ENCODE measurements around the gene FLYWCH2.
A peak's percentile ranks its signal among the peaks of the same experiment; 100 is the strongest.

Gene FLYWCH2

DNA sequence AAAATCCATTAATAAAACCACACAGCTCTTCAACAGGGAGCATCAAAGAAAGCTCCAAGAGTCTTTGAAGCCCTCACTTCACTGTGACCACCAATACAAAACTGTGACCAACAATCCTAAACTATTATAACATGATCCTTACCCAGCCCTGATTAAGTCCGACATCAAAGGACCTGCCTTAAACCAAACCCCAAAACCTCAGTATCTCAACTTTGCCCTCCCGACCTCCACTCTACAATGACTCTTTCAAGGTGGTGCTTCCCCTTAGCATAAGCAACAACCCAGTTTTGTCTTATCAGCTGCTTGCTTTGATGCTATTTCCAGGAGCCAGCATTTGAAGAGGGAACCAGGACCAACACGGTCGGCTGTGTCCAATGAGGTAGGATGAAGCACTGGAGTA lies 16.6 kb upstream of the FLYWCH2 start:
- no peak for TF ChIP-seq TAF1 (IDR thresholded peaks at IDR 0.05; ENCODE audit: borderline replicate concordance, insufficient read depth, low read length)
- no peak for TF ChIP-seq SIN3A (IDR thresholded peaks at IDR 0.05; ENCODE audit: borderline replicate concordance, insufficient read depth, low read length)
- TF ChIP-seq FOXP2 (optimal IDR thresholded peaks at IDR 0.05; ENCODE audit: borderline replicate concordance, extremely low read depth, extremely low read length, insufficient read depth) = no peak
- TF ChIP-seq POLR2AphosphoS5 (IDR thresholded peaks at IDR 0.05; ENCODE audit: low read depth, low read length) = no peak
- TF ChIP-seq, protein P1, sequence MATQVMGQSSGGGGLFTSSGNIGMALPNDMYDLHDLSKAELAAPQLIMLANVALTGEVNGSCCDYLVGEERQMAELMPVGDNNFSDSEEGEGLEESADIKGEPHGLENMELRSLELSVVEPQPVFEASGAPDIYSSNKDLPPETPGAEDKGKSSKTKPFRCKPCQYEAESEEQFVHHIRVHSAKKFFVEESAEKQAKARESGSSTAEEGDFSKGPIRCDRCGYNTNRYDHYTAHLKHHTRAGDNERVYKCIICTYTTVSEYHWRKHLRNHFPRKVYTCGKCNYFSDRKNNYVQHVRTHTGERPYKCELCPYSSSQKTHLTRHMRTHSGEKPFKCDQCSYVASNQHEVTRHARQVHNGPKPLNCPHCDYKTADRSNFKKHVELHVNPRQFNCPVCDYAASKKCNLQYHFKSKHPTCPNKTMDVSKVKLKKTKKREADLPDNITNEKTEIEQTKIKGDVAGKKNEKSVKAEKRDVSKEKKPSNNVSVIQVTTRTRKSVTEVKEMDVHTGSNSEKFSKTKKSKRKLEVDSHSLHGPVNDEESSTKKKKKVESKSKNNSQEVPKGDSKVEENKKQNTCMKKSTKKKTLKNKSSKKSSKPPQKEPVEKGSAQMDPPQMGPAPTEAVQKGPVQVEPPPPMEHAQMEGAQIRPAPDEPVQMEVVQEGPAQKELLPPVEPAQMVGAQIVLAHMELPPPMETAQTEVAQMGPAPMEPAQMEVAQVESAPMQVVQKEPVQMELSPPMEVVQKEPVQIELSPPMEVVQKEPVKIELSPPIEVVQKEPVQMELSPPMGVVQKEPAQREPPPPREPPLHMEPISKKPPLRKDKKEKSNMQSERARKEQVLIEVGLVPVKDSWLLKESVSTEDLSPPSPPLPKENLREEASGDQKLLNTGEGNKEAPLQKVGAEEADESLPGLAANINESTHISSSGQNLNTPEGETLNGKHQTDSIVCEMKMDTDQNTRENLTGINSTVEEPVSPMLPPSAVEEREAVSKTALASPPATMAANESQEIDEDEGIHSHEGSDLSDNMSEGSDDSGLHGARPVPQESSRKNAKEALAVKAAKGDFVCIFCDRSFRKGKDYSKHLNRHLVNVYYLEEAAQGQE (IDR thresholded peaks at IDR 0.05; ENCODE audit: insufficient read depth in 1 of 2, low read depth in 2 of 2, low read length in 2 of 2) = no peak

DNA sequence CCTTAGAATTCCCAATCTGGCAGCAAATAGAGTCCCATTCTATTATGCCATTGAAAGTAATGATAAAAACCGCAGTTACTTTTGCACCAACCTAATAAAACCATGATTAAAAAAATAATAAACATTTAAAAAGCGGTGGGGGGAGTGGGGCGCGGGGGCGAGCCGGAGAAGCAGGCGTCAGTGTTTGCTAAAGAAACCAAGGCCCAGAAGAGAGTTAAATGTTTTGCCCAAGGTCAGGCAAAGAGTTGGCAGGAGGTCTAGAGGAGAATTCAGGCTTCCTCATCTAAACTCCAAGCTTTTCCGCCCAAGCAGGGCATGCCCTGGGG lies 15.4 kb upstream of the FLYWCH2 start:
- TF ChIP-seq FOXP2 (optimal IDR thresholded peaks at IDR 0.05; ENCODE audit: borderline replicate concordance, extremely low read depth, extremely low read length, insufficient read depth) (no peak), POLR2AphosphoS5 (IDR thresholded peaks at IDR 0.05; ENCODE audit: low read depth, low read length) (no peak), TAF1 (IDR thresholded peaks at IDR 0.05; ENCODE audit: borderline replicate concordance, insufficient read depth, low read length) (no peak)
- TF ChIP-seq, protein P1 (IDR thresholded peaks at IDR 0.05; ENCODE audit: insufficient read depth in 1 of 2, low read depth in 2 of 2, low read length in 2 of 2) = no peak

DNA sequence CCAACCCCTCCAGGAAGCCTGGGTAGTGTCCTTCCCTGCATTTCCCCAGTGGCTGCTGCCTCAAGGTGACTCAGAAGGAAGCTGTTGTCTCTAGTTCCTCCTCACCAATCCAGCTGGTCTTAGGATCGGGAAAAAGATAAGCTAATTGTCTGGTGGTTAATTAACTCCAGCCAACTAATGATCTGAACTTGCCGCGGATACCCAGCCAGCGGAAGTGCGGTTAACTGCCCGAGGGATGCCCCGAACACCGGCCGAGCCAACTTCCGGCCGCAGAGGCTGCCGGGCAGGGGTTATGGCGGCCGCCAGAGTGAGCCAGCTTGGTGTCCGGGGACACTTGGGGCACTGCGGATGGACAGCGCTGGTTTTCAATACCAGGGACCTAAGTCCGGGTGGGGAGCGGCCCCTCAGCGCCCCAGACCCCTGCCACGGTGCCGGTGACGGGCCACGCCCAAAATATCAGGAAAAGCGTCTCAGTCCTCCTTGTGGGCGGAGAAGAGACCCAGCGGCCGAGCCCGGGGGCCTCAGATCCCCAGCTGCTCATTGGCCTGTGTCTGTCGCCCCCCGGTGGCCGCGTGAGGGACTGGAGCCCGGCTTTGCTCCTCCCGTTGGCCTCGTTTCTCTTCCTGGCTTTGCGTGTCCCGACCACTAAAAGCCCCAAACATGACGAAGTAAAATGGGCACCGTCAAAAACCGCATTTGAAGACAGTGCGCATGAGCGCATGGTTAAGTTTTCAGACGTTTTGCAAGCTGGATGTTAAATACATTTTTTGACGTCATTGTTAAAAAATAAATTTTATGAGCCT lies 14.8 kb upstream of the FLYWCH2 start:
- TF ChIP-seq SIN3A (IDR thresholded peaks at IDR 0.05; ENCODE audit: borderline replicate concordance, insufficient read depth, low read length) = 0 out of 2 replicates have a peak, but pooled peaks have one; percentile 11
- TF ChIP-seq, protein P1 (IDR thresholded peaks at IDR 0.05; ENCODE audit: insufficient read depth in 1 of 2, low read depth in 2 of 2, low read length in 2 of 2) = peak; percentile 23 to 67; a peak in 2 of 4 replicates
- peak; percentile 8 for TF ChIP-seq FOXP2 (optimal IDR thresholded peaks at IDR 0.05; ENCODE audit: borderline replicate concordance, extremely low read depth, extremely low read length, insufficient read depth)
- peak; percentile 76; the same call in 1 of the 2 replicates for TF ChIP-seq TAF1 (IDR thresholded peaks at IDR 0.05; ENCODE audit: borderline replicate concordance, insufficient read depth, low read length)
- TF ChIP-seq POLR2AphosphoS5 (IDR thresholded peaks at IDR 0.05; ENCODE audit: low read depth, low read length) = peak; percentile 80

DNA sequence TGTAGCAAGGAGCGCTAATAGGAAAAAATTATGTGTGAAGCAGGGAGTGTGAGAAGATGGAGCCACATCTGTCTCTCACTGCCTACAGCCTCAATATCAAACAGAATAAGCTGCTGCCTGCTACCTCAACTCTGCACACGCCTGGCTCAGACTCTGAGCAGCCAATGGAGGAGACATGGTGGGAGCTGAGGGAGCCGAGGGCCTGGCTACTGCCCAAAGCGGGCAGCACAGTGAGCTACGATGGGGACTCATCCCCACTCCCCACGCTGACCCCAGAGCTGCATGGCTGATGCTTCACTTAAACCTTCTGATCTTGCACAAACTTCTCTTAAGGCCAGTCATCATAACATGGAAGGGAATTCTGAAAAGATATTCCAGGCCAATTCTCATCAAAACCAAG lies 11.1 kb upstream of the FLYWCH2 start:
- TF ChIP-seq SIN3A (IDR thresholded peaks at IDR 0.05; ENCODE audit: borderline replicate concordance, insufficient read depth, low read length) (no peak), FOXP2 (optimal IDR thresholded peaks at IDR 0.05; ENCODE audit: borderline replicate concordance, extremely low read depth, extremely low read length, insufficient read depth) (no peak), TAF1 (IDR thresholded peaks at IDR 0.05; ENCODE audit: borderline replicate concordance, insufficient read depth, low read length) (no peak), POLR2AphosphoS5 (IDR thresholded peaks at IDR 0.05; ENCODE audit: low read depth, low read length) (no peak)
- TF ChIP-seq, protein P1 (IDR thresholded peaks at IDR 0.05; ENCODE audit: insufficient read depth in 1 of 2, low read depth in 2 of 2, low read length in 2 of 2) = no peak

All from PFSK-1 (cell line).